ENCODE results near the gene EXPH5. TPM values are rescaled to one million over a fixed set of nuclear protein-coding genes. Genes with fewer than 3 reads are reported as not detected.

Gene EXPH5
- total RNA-seq, 3 donors from 2014 or later (not counting 1 experiment from before 2014, with no cell fraction given): 1.5 to 5.4 (median 2.6) TPM

GRCh38 chr11:108530426-108530825 lies 63.1 kb downstream of the EXPH5 start:
- Histone ChIP-seq H3K36me3 (ENCODE audit: control insufficient read depth, insufficient read depth, low read length) (no peaks in the 10 kb centered on the region), H3K4me1 (ENCODE audit: control insufficient read depth, insufficient read depth, low read length) (no peaks in the 10 kb centered on the region), H3K9me3 (ENCODE audit: control insufficient read depth, insufficient read depth, low read length) (no peaks in the 10 kb centered on the region), H3K27ac (ENCODE audit: low read length) (no peak overlapping the region), H3K4me3 (ENCODE audit: low read length) (no peak overlapping the region), H3K27me3 (ENCODE audit: control insufficient read depth, insufficient read depth, low read length) (no peaks in the 10 kb centered on the region)
- no peaks in the 10 kb centered on the region for H3K9me3 Mint-ChIP-seq
- intact Hi-C loops (cut with micrococcal nuclease): no loop called here
- ATAC-seq (no peak), DNase-seq (no peak)
- peaks cover 0 to 3% of the 10 kb centered on the region in 2 donors for H3K27me3 Mint-ChIP-seq (ENCODE audit: low read depth in 2 of 2)
- no peak overlapping the region for H3K4me3 Mint-ChIP-seq
- no peak overlapping the region for H3K27ac Mint-ChIP-seq
- WGBS (ENCODE audit: insufficient coverage): 97% methylated on average over 5 of the region's 5 CpGs
- TF ChIP-seq CTCF (IDR thresholded peaks at IDR 0.05): no peak
- no peaks in the 10 kb centered on the region for H3K36me3 Mint-ChIP-seq
- peaks cover 0 to 12% of the 10 kb centered on the region in 2 donors for H3K4me1 Mint-ChIP-seq

GRCh38 chr11:108527382-108527781 lies 66.2 kb downstream of the EXPH5 start:
- Mint-ChIP-seq H3K4me1 (peaks cover 0 to 12% of the 10 kb centered on the region in 2 donors), H3K27me3 (ENCODE audit: low read depth in 2 of 2) (no peaks in the 10 kb centered on the region), H3K36me3 (no peaks in the 10 kb centered on the region), H3K4me3 (no peak overlapping the region), H3K9me3 (no peaks in the 10 kb centered on the region), H3K27ac (no peak overlapping the region)
- Histone ChIP-seq H3K4me1 (ENCODE audit: control insufficient read depth, insufficient read depth, low read length) (no peaks in the 10 kb centered on the region), H3K27me3 (ENCODE audit: control insufficient read depth, insufficient read depth, low read length) (no peaks in the 10 kb centered on the region), H3K36me3 (ENCODE audit: control insufficient read depth, insufficient read depth, low read length) (no peaks in the 10 kb centered on the region), H3K27ac (ENCODE audit: low read length) (no peak overlapping the region), H3K4me3 (ENCODE audit: low read length) (no peak overlapping the region), H3K9me3 (ENCODE audit: control insufficient read depth, insufficient read depth, low read length) (no peaks in the 10 kb centered on the region)
- DNase-seq (no peak), ATAC-seq (no peak)
- intact Hi-C loops (cut with micrococcal nuclease): no loop called here
- no peak for TF ChIP-seq CTCF (IDR thresholded peaks at IDR 0.05)
- 72% methylated on average over 5 of the region's 6 CpGs for WGBS (ENCODE audit: insufficient coverage)

GRCh38 chr11:108525161-108525560 lies 68.4 kb downstream of the EXPH5 start:
- ATAC-seq: no peak
- H3K27ac Mint-ChIP-seq: no peak overlapping the region
- no peaks in the 10 kb centered on the region for H3K27me3 ChIP-seq (ENCODE audit: control insufficient read depth, insufficient read depth, low read length)
- no peaks in the 10 kb centered on the region for H3K9me3 Mint-ChIP-seq
- H3K27ac ChIP-seq (ENCODE audit: low read length): no peak overlapping the region
- no peaks in the 10 kb centered on the region for H3K9me3 ChIP-seq (ENCODE audit: control insufficient read depth, insufficient read depth, low read length)
- no peaks in the 10 kb centered on the region for H3K4me1 Mint-ChIP-seq
- 100% methylated on average over 1 of the region's 1 CpG for WGBS (ENCODE audit: insufficient coverage)
- H3K27me3 Mint-ChIP-seq (ENCODE audit: low read depth in 2 of 2): no peaks in the 10 kb centered on the region
- DNase-seq: no peak
- H3K36me3 ChIP-seq (ENCODE audit: control insufficient read depth, insufficient read depth, low read length): no peaks in the 10 kb centered on the region
- no peak for TF ChIP-seq CTCF (IDR thresholded peaks at IDR 0.05)
- no peaks in the 10 kb centered on the region for H3K36me3 Mint-ChIP-seq
- H3K4me3 ChIP-seq (ENCODE audit: low read length): no peak overlapping the region
- intact Hi-C loops (cut with micrococcal nuclease): no loop called here
- H3K4me3 Mint-ChIP-seq: no peak overlapping the region
- H3K4me1 ChIP-seq (ENCODE audit: control insufficient read depth, insufficient read depth, low read length): no peaks in the 10 kb centered on the region

- intact Hi-C loops (cut with micrococcal nuclease): no loop called here
- no peaks in the 10 kb centered on the region for H3K9me3 Mint-ChIP-seq
- H3K27me3 Mint-ChIP-seq (ENCODE audit: low read depth in 2 of 2): no peaks in the 10 kb centered on the region
- no peak overlapping the region for H3K4me3 ChIP-seq (ENCODE audit: low read length)
- no peak overlapping the region for H3K27ac Mint-ChIP-seq
- TF ChIP-seq CTCF (IDR thresholded peaks at IDR 0.05): no peak
- no peaks in the 10 kb centered on the region for H3K36me3 Mint-ChIP-seq
- no peaks in the 10 kb centered on the region for H3K4me1 ChIP-seq (ENCODE audit: control insufficient read depth, insufficient read depth, low read length)
- no peaks in the 10 kb centered on the region for H3K9me3 ChIP-seq (ENCODE audit: control insufficient read depth, insufficient read depth, low read length)
- no peaks in the 10 kb centered on the region for H3K27me3 ChIP-seq (ENCODE audit: control insufficient read depth, insufficient read depth, low read length)
- H3K4me3 Mint-ChIP-seq: no peak overlapping the region
- no peaks in the 10 kb centered on the region for H3K4me1 Mint-ChIP-seq
- no peaks in the 10 kb centered on the region for H3K36me3 ChIP-seq (ENCODE audit: control insufficient read depth, insufficient read depth, low read length)
- DNase-seq (no peak), ATAC-seq (no peak)
- H3K27ac ChIP-seq (ENCODE audit: low read length): no peak overlapping the region
These were observed 69.1 kb downstream of the EXPH5 start for GRCh38 chr11:108524422-108524821.

All from natural killer cell (primary cell).